Activated naive CD4-positive, alpha-beta T cell (primary cell): ENCODE data around the gene ALG1.
"Not testable (repeated sequence)": the region's sequence is repeated elsewhere in the genome, so short reads cannot be mapped to it uniquely, and the experiment has no call there.

Experiments
- DNase-seq, 4 experiments: peaks; one replicate each; lab custom pipeline; 2025; lab: John Stamatoyannopoulos, UW

The ALG1 gene

DNA sequence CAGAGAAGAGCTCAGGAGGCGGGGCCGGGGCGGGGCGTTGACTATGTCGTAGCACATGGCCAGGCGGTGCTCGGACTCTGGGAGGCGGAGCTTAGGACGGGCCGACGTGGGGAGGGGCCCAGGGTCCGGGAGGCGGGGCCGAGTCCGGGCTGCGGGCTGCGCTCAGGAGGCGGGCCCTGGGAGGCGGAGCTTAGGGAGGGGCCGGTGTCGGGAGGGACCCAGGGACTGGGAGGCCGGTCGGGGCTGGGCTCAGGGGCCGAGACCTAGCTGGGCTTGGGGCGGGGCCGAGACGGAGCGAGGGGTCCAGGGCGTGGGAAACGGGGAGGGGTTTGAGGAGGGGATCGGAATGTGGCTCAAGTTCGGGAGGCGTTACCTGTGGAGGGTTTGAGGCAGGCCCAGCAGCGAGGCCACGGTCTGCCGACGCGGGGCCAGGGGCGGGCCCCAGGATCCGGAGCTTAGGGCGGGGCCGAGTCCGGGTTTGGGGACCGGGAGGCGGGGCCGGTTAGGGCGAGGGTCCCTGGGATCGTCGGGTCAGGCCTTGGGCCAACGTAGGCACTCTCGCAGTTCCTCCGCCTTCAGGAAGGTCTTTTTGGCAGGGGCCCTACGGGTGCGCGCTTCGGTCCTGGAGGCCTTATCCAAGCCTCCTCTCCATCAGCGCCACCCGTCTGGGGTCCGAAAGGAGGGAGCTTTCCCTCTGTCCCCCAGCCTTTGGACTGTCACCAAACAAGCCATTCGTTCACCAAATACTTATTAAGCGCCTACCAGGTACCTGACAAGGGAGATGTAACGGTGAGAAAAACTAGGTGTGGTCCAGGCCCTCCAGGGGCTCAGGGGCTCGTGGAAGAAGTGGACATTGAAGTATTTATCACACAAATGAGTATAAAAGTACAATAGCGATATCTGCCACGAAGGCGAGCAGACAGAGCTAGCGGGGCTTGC is 26.8 kb downstream of the ALG1 start:
- DNase-seq, result peak in 3 of 4 experiments; percentile 23 to 96 (median 87)

DNA sequence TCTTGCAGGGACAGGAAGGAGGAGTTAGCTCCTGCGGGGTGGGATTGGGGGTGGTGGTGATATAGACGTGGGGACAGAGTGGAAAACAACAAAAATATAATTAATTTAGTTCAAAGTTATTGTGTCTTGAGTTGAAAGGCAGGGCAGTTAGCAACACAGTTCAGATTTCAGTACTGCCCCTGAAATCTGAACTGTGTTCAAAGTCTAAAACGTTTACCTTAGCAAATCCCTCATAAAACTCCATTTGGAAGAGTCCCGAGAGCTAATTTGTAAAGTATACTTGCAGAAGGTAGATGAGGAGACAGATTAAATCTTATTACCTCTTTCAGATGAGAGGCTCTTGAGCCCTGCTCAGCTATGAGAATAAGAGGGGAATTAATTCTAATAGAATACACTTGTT is 27.5 kb downstream of the ALG1 start:
- DNase-seq, result not testable (repeated sequence)

GRCh38 chr16:5103296-5104032 is 31.8 kb downstream of the ALG1 start:
- not testable (repeated sequence) for DNase-seq

GRCh38 chr16:5105039-5105438 is 33.4 kb downstream of the ALG1 start:
- not testable (repeated sequence) for DNase-seq

DNA sequence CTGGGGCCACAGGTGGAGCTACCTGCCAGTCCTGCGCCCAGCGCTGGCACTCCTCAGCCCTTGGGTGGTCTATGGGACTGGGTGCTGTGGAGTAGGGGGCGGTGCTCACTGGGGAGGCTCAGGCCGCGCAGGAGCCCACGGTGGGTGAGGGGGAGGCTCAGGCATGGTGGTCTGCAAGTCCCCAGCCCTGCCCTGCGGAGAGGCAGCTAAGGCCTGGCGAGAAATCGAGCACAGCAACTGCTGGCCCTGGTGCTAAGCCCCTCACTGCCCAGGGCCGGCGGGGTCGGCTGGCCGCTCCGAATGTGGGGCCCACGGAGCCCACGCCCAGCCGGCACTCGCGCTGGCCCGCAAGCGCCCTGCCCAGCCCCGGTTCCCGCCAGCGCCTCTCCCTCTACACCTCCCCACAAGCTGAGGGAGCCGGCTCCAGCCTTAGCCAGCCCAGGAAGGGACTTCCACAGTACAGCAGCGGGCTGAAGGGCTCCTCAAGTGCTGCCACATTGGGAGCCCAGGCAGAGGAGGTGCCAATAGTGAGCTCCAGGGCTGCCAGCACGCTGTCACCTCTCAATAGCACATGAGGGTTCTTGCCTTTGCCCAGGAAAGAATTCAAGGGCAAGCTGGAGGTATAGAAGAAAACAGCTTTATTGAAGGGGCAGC is 37.0 kb downstream of the ALG1 start:
- DNase-seq, result no peak

- not testable (repeated sequence) for DNase-seq
Measured at GRCh38 chr16:5110933-5111332, 39.3 kb downstream of the ALG1 start.

- DNase-seq, result not testable (repeated sequence)
Measured at GRCh38 chr16:5116780-5117295, 45.2 kb downstream of the ALG1 start.

DNA sequence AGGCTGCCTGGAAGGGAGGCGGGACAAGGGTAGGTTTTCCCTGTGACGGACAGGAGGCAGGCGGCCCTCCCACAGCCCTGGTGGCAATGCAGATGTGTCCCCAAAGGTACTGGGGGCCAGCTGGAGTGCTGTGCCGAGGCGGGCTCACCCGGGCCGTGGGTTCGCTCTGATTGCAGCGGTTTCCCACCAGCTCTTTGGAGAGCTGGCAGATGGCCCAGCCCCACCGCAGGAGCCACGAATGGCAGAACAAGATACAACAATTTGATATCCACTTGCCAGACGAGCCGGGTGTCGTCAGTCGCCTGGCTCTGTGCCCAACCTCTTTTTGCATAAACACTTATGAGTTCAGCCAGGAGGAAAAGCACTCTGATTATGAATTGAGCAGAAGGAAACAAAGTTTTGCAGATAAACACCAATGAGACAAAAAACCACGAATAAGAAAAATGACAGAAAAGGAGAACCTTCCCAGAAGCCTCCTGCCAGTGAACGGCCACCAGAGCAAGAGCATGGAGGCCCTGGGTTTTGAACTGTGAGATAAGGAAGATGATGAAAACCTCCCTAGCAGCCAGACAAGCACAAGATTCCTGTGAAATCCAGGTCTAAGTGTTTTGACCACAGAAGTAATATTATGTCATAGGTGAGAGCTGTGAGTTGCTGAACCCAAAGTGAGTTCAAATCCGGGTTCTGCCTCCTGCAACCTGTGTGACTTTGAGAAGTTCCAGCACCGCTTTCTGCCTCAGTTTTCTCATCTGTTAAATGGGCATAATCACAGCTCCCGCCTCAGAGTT is 45.9 kb downstream of the ALG1 start:
- DNase-seq, result peak in 2 of 4 experiments; percentile 17 to 43

DNA sequence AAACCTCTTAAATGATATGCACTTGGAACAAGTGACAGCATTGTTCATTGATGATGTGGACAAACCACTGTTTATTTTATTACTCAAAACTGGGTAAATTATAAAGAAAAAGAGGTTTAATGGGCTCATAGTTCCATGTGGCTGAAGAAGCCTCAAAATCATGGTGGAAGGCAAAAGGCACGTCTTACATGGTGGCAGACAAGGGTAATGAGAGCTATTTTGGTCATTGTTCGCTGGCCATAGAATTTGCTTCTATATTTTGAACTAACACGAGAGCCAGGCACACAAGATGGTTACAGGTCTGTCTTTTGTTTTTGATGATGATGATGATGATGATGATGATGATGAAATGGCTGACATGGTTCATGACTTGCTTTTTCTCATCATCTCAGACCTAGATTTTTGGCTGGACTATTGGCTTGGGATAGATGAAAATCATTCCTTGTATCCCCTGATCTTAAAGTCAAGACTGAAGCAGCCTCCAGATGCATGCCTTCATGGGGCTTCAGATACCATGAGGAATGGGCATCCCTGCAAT is 59.9 kb downstream of the ALG1 start:
- not testable (repeated sequence) for DNase-seq

DNA sequence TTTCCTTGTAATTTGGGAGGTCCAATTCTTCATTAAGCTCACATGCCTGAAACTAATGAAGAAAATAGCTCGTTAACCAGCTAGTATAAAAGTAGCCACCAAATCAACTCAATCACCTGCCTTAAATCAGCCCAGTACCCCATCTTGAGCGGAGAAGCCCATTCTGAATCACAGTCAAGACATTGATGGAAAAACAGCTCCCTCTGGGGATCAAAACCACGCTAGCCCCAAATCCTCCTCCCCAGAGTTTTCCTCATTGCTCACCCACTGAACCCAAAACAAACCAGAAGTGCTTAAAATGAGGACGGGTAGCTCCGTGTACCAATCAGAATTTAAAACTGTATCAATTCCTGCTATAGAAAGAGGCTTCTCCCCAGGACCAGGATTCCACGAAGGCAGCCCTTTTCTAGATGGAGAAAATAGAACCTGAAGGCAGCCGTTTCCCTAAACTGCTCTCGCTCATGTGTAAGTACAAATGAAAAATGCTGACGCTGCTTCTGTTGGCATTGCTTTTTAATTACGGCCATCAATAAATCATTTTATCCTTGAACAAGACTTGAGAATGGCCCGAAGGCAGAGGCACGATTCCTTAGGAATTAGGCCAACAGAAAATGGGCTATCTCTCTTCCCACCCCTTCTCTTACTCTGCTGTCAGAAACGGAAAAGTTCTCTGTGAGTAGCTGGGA is 61.4 kb downstream of the ALG1 start:
- not testable (repeated sequence) for DNase-seq

DNA sequence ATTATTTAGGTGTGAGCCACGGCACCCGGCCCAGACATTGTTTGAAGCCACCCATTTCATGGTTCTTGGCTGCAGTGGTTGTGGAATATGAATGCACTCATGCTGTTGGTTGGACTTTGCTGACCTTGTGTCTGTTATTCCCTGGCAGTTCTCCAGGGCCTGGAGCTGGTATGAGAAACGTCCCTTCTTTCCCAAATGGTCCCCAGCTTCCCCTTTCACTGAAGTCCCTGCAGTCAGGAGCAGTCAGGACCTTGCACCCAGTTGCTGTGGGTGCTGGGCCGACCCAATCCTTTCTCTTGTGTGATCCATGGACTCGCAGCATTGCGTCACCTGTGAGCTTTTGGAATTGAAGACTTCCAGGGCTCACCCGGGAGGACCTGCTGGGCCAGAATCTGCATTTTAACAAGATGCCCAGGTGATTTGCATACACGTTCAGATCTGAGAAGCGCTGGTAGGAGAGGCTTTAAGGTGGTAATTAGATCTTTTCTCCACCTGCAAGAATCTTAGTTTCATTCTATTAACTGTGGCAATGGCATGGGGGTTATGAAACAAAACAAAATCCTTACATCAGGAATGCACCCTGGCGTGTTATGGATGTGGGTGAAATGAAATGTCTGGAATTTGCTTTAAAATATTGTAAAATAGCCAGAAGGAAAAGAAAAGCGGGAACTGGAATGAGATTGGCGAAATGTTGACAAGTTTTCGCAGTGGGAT is 63.3 kb downstream of the ALG1 start:
- not testable (repeated sequence) for DNase-seq
